HepG2 (cell line): ENCODE results near the gene NDE1. TPM values are rescaled to one million over a fixed set of nuclear protein-coding genes. Genes with fewer than 3 reads are reported as not detected.

Source experiments
- AGO1 ChIP-seq: fragments of 200-400 bp; formaldehyde crosslinking; IDR thresholded peaks from 2 replicates; pipeline ENCODE4 v1.6.1; 2017; ENCODE audit warnings: mild to moderate bottlenecking, low read depth, low read length, moderate library complexity; ENCODE audit not compliant: poor library complexity, severe bottlenecking
- AGO2 ChIP-seq: fragments of 200-400 bp; formaldehyde crosslinking; optimal IDR thresholded peaks from 2 replicates; pipeline ENCODE3; 2017; ENCODE audit warnings: mild to moderate bottlenecking, low read depth, low read length, moderate library complexity
- BCL3 ChIP-seq: sonication (generic); formaldehyde crosslinking; IDR thresholded peaks from 2 replicates; pipeline ENCODE4 v1.5.1; 2020; ENCODE audit warnings: mild to moderate bottlenecking, missing genetic modification reagents, moderate library complexity
- ELF3 ChIP-seq: IDR thresholded peaks from 2 replicates; pipeline ENCODE4 v1.6.1; 2016; ENCODE audit warnings: missing genetic modification reagents, missing compliant biosample characterization
- HNRNPL ChIP-seq: fragments of 200-400 bp; formaldehyde crosslinking; IDR thresholded peaks from 2 replicates; pipeline ENCODE4 v1.6.1; 2017; ENCODE audit warnings: mild to moderate bottlenecking, low read depth, low read length
- IKZF1 ChIP-seq: fragments of 450-650 bp; IDR thresholded peaks from 2 replicates; pipeline ENCODE4 v1.7.1; 2016
- MTF2 ChIP-seq: sonication (generic); formaldehyde crosslinking; IDR thresholded peaks from 2 replicates; pipeline ENCODE4 v1.5.0; 2020; ENCODE audit warnings: missing genetic modification reagents, borderline replicate concordance
- NR3C1 ChIP-seq: sonication (generic); formaldehyde crosslinking; IDR thresholded peaks from 2 replicates; pipeline ENCODE4 v1.4.0; 2020; ENCODE audit warnings: missing genetic modification reagents
- PHF5A ChIP-seq: IDR thresholded peaks from one replicate; pipeline ENCODE4 v1.6.1; 2018; ENCODE audit warnings: low read depth, missing genetic modification reagents; ENCODE audit not compliant: unreplicated experiment
- RXRA ChIP-seq: sonication (generic); formaldehyde crosslinking; IDR thresholded peaks from 2 replicates; pipeline ENCODE4 v1.5.1; 2020; ENCODE audit warnings: missing genetic modification reagents
- SALL1 ChIP-seq: sonication (generic); formaldehyde crosslinking; IDR thresholded peaks from 2 replicates; pipeline ENCODE4 v1.8.0; 2022; ENCODE audit warnings: mild to moderate bottlenecking, missing genetic modification reagents
- SIX1 ChIP-seq: sonication (generic); formaldehyde crosslinking; IDR thresholded peaks from 2 replicates; pipeline ENCODE4 v1.4.0; 2020; ENCODE audit warnings: missing genetic modification reagents, borderline replicate concordance
- SOX13 ChIP-seq, 3 experiments: fragments of 450-650 bp in 1 of 3; sonication (generic) in 1 of 3; formaldehyde crosslinking in 1 of 3; IDR thresholded peaks in 2 of 3; conservative IDR thresholded peaks in 1 of 3; 2 replicates each; pipeline versions ENCODE4 v1.5.0 to v1.6.1; 2016 to 2020; ENCODE audit warnings: antibody characterized with exemption in 1 of 3, mild to moderate bottlenecking in 1 of 3, missing compliant biosample characterization in 1 of 3, missing genetic modification reagents in 1 of 3, moderate library complexity in 1 of 3
- SP5 ChIP-seq: IDR thresholded peaks from 2 replicates; pipeline ENCODE4 v1.6.1; 2016; ENCODE audit warnings: low read depth, borderline replicate concordance
- TBX3 ChIP-seq: fragments of 450-650 bp; IDR thresholded peaks from 2 replicates; pipeline ENCODE4 v1.6.1; 2017; ENCODE audit warnings: antibody characterized with exemption, mild to moderate bottlenecking, inconsistent platforms, borderline replicate concordance
- TGIF2 ChIP-seq: IDR thresholded peaks from 2 replicates; pipeline ENCODE4 v1.6.1; 2016; ENCODE audit warnings: control low read depth, missing compliant biosample characterization
- WIZ ChIP-seq: sonication (generic); formaldehyde crosslinking; IDR thresholded peaks from 2 replicates; pipeline ENCODE4 v1.5.1; 2020; ENCODE audit warnings: mild to moderate bottlenecking, missing genetic modification reagents
- ZFP37 ChIP-seq: sonication (generic); formaldehyde crosslinking; IDR thresholded peaks from 2 replicates; pipeline ENCODE4 v1.4.0; 2020; ENCODE audit warnings: missing genetic modification reagents, borderline replicate concordance
- ZMYM3 ChIP-seq: sonication (generic); formaldehyde crosslinking; IDR thresholded peaks from 2 replicates; pipeline ENCODE4 v1.5.1; 2020; ENCODE audit warnings: mild to moderate bottlenecking, missing genetic modification reagents
- ZNF235 ChIP-seq: sonication (generic); formaldehyde crosslinking; IDR thresholded peaks from 2 replicates; pipeline ENCODE4 v1.8.1; 2023; ENCODE audit warnings: mild to moderate bottlenecking, missing genetic modification reagents, borderline replicate concordance
- ZNF3 ChIP-seq: IDR thresholded peaks from 2 replicates; pipeline ENCODE4 v1.7.0; 2017; ENCODE audit warnings: inconsistent platforms
- ZNF704 ChIP-seq: sonication (generic); formaldehyde crosslinking; IDR thresholded peaks from 2 replicates; pipeline ENCODE4 v1.8.1; 2023; ENCODE audit warnings: mild to moderate bottlenecking, inconsistent platforms, moderate library complexity, missing genetic modification reagents, borderline replicate concordance
- polyA plus RNA-seq, 8 experiments: library from polyadenylated mRNA; depleted of rRNA in 3 of 8; stranded (reverse) in 7 of 8; unstranded in 1 of 8; fragments of >200 nt; fragmentation: Illumina TruSeq in 4 of 8; extraction: Trizol in 4 of 8; gene quantifications; 2 replicates each; pipeline versions ENCODE4 v1.2.1 to v1.2.3, GENCODE V29; 2011 to 2016; ENCODE audit warnings: low read depth in 4 of 8, missing spikeins in 1 of 8, mixed read lengths in 1 of 8; ENCODE audit not compliant: insufficient read depth in 1 of 8
- total RNA-seq, 5 experiments: library from RNA; depleted of rRNA; stranded (reverse); fragments of >200 nt; fragmentation: Illumina TruSeq; extraction: Trizol; gene quantifications; 2 replicates each; pipeline ENCODE4 v1.2.3, GENCODE V29; 2016; ENCODE audit warnings: low read depth in 1 of 5
- TF ChIP-seq, protein P1 (sequence below): IDR thresholded peaks from 2 replicates; pipeline ENCODE4 v1.6.1; 2016; ENCODE audit warnings: low read depth, control low read depth
- TF ChIP-seq, protein P2 (sequence below): sonication (generic); formaldehyde crosslinking; IDR thresholded peaks from 2 replicates; pipeline ENCODE4 v1.5.0; 2020; ENCODE audit warnings: missing genetic modification reagents
- TF ChIP-seq, protein P3 (sequence below): sonication (generic); formaldehyde crosslinking; IDR thresholded peaks from 2 replicates; pipeline ENCODE4 v1.4.0; 2020; ENCODE audit warnings: mild to moderate bottlenecking, missing genetic modification reagents

NDE1 gene
- total and polyA plus RNA-seq, 2 of the 13 experiments (the other 11 are each of a cell fraction or from before 2014, with no cell fraction given) = 40.9 to 72.5 TPM

DNA sequence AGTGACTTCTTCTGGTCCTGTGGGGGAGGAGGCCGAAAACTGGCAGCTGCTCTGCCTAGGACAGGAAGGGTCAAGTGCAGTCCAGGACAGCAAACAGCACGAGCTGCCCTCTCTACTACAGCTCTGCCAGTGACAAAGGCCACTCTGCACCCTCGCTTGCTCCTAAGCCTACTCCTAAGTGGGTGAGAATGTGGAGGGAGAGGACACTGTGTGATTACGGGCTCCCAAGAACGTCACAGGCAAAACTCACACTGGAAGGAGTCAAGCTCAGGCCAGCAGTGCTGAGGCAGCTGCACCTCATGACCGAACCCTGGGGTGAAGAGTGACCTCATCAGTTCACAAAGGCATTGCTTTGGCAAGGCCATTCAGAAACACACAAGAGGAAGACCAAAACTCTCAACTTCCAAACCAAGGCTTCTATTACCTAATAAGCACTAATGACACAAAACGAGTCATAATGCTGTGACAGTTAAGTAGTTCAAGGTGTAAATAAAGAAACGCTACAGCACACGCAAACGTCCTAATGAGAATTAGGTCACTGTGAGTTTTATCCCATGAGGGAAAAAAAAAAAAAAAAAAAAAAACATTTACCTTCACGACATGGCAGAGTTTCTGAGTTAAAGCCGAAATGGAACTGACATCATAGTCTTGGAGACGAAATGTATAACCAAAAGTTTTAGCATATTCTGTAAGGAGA is 42.2 kb upstream of the NDE1 start (continued):
- TF ChIP-seq, protein P1, sequence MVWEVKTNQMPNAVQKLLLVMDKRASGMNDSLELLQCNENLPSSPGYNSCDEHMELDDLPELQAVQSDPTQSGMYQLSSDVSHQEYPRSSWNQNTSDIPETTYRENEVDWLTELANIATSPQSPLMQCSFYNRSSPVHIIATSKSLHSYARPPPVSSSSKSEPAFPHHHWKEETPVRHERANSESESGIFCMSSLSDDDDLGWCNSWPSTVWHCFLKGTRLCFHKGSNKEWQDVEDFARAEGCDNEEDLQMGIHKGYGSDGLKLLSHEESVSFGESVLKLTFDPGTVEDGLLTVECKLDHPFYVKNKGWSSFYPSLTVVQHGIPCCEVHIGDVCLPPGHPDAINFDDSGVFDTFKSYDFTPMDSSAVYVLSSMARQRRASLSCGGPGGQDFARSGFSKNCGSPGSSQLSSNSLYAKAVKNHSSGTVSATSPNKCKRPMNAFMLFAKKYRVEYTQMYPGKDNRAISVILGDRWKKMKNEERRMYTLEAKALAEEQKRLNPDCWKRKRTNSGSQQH (CRISPR knock-in tag) = no peak; the same call in 1 of the 2 replicates
- TF ChIP-seq ZNF3 = no peak
- no peak for TF ChIP-seq WIZ (CRISPR knock-in tag)
- TF ChIP-seq, protein P2, sequence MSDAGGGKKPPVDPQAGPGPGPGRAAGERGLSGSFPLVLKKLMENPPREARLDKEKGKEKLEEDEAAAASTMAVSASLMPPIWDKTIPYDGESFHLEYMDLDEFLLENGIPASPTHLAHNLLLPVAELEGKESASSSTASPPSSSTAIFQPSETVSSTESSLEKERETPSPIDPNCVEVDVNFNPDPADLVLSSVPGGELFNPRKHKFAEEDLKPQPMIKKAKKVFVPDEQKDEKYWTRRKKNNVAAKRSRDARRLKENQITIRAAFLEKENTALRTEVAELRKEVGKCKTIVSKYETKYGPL = no peak
- no peak for TF ChIP-seq ZNF235 (CRISPR knock-in tag)
- no peak for TF ChIP-seq HNRNPL
- TF ChIP-seq SOX13 (IDR thresholded peaks at IDR 0.05) = no peak
- TF ChIP-seq SOX13 (CRISPR knock-in tag; conservative IDR thresholded peaks at IDR 0.05 in 1 of 2, IDR thresholded peaks at IDR 0.05 in 1 of 2) = peak in 1 of 2 experiments; percentile 13; a peak in 1 of 4 replicates
- no peak for TF ChIP-seq SP5 (CRISPR knock-in tag)
- TF ChIP-seq SALL1 (CRISPR knock-in tag) = peak; percentile 72; the same call in 1 of the 2 replicates
- no peak for TF ChIP-seq MTF2 (CRISPR knock-in tag)
- no peak for TF ChIP-seq SIX1 (CRISPR knock-in tag)
- TF ChIP-seq PHF5A (CRISPR knock-in tag) = no peak
- TF ChIP-seq, protein P3, sequence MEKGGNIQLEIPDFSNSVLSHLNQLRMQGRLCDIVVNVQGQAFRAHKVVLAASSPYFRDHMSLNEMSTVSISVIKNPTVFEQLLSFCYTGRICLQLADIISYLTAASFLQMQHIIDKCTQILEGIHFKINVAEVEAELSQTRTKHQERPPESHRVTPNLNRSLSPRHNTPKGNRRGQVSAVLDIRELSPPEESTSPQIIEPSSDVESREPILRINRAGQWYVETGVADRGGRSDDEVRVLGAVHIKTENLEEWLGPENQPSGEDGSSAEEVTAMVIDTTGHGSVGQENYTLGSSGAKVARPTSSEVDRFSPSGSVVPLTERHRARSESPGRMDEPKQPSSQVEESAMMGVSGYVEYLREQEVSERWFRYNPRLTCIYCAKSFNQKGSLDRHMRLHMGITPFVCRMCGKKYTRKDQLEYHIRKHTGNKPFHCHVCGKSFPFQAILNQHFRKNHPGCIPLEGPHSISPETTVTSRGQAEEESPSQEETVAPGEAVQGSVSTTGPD = no peak
- no peak for TF ChIP-seq AGO1
- no peak for TF ChIP-seq ZFP37 (CRISPR knock-in tag)
- TF ChIP-seq AGO2 = no peak
- TF ChIP-seq ZNF704 = no peak
- no peak for TF ChIP-seq NR3C1 (CRISPR knock-in tag)
- peak; percentile 49; the same call in 1 of the 2 replicates for TF ChIP-seq ZMYM3 (CRISPR knock-in tag)
- no peak for TF ChIP-seq ELF3 (CRISPR knock-in tag)
- TF ChIP-seq IKZF1 = no peak
- TF ChIP-seq RXRA (CRISPR knock-in tag) = peak; percentile 85
- TF ChIP-seq TGIF2 (CRISPR knock-in tag) = no peak
- no peak for TF ChIP-seq TBX3
- no peak; the same call in 1 of the 2 replicates for TF ChIP-seq BCL3 (CRISPR knock-in tag)
